ENCODE results near the gene EDDM13.
"Not testable (repeated sequence)": the region's sequence is repeated elsewhere in the genome, so short reads cannot be mapped to it uniquely, and the experiment has no call there.

Gene EDDM13

DNA sequence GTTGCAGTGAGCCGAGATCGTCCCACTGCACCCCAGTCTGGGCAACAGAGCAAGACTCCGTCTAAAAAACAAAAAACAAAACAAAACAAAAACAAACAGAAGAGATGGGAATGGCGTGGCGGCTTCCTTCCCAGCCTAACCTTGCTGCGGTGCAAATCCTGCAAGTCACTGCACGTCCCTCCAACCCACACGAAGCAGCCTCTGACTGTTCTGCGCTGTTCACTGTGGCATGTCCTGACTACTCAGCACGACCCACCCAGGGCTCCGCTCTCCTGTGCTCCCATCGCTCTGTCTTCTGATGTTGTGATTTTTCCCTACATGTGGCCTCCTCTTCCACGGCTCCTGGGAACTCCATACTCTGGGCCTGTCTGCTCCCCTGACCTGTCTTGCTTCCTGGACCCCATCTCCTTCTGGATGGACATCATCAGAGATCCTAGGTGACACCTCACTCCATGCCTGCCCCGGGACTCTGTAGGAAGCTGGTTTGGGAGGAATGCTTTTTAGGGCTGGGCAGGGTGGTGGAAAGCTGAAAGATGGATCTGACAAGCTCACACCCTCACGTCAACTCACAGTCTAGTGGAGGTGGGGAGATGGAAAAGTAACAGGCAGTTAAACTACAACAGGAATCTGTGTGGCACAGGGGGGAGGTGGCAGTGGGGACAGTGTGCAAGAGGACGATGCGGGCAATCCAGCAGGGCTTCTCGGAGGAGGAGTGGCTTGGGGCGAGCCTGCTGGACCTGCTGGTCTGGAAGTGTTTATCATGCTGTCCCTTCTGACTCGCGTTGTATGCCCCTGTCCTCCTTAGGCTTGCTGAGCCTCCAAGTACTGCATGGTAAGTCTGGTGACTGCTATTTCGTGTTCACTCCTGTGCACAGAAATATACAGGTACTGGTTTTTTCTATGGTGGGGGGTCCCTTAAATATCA lies 23.2 kb downstream of the EDDM13 start:
- no peak for DNase-seq (ENCODE audit: low read depth)

GRCh38 chr19:56297010-56297409 lies 24.5 kb downstream of the EDDM13 start:
- no peak for DNase-seq (ENCODE audit: low read depth)

- no peak for DNase-seq (ENCODE audit: low read depth)
Measured at GRCh38 chr19:56299688-56300087, 27.1 kb downstream of the EDDM13 start.

- DNase-seq (ENCODE audit: low read depth): no peak
Measured at GRCh38 chr19:56301155-56301554, 28.6 kb downstream of the EDDM13 start.

- no peak for DNase-seq (ENCODE audit: low read depth)
Measured at GRCh38 chr19:56301886-56302620, 29.5 kb downstream of the EDDM13 start.

- DNase-seq (ENCODE audit: low read depth): no peak
Measured at GRCh38 chr19:56304243-56304642, 31.7 kb downstream of the EDDM13 start.

GRCh38 chr19:56306016-56306415 lies 33.5 kb downstream of the EDDM13 start:
- DNase-seq (ENCODE audit: low read depth): no peak

- DNase-seq (ENCODE audit: low read depth): not testable (repeated sequence)
Measured at GRCh38 chr19:56307062-56307461, 34.5 kb downstream of the EDDM13 start.

- DNase-seq (ENCODE audit: low read depth): no peak
Measured at GRCh38 chr19:56308792-56309191, 36.2 kb downstream of the EDDM13 start.

DNA sequence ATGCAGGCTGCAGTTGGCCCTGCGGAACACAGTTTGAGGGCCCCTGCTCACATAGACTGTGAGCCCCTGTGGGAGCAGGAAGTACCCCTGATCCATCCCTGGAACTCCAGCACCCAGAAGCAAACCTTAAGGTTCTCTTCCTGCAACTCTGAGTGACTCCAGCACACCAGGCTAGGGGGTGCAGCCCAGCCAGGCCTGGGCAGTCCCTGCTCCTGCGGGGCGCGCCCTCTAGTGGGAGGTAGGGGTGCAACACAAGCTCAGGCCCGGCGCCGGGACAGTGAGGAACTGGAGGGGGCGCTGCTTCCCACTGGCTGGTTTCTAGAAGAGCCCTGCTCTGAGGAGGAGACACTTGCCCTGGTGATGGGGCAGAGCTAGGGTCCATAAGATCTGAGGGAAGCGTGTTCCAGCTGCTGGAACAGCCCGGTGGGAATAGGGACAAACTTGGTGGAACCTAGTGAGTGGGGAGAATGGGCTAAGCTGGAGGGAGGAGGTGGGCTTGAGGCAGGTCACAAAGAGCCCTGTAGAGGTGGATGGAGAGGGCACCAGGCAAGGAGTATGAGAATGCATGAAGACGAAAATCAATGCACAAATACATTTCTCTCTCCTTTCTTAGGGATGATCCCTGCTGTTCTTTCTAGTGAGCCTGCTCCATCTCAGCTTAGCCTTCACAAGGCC lies 37.1 kb downstream of the EDDM13 start:
- peak; percentile 49 for DNase-seq (ENCODE audit: low read depth)

DNA sequence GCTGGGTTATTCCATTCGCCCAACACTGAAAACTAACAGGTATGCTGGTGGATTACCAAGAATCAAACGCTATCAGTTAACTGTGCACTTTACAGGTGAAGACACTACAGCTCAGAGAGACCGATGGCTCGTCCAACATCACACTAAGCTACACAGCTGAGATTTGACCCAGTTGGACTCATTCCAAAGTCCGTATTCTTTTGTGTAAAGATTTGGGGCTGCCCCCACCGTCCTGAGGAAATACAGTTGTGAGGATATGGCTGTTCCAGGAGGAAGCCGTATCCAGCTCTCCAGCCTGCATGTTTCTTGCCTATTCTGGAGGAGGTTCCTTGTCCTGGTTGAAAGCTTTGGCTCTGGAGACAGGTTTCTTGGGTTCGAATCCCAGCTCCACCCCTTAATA lies 37.9 kb downstream of the EDDM13 start:
- no peak for DNase-seq (ENCODE audit: low read depth)

GRCh38 chr19:56312342-56312741 lies 39.8 kb downstream of the EDDM13 start:
- DNase-seq (ENCODE audit: low read depth): no peak

DNA sequence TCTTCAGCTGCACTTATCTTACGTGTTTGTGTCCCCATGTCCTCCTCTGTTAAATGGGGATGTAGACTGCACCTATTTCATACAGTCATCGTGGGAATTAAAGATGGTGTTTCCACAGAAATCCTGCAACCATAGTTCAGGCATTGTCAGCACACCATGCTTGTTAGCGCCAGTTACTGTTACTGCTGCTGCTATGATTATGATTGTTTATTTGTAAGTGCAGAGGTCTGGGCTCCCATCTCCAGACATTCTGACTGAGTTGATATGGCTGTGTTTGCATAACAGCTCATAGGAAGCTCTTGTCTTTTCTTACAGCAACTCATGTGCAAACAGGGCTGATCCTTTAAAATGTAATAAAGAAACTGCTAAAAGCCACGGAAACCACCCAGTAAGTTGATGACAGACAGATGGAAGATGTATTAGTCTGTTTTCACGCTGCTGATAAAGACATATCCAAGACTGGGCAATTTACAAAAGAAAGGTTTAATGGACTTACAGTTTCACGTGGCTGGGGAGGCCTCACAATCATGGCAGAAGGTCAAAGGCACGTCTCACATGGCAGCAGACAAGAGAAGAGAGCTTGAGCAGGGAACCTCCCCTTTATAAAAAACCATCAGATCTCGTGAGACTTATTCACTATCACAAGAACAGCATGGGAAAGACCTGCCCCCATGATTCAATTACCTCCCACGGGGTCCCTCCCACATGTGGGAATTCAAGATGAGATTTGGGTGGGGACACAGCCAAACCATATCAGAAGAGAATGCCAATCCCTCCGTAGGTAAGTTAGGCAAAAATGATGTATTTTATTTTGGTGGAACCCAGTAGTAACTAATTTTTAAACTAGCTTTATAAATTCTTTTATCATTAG lies 40.5 kb downstream of the EDDM13 start:
- DNase-seq (ENCODE audit: low read depth): no peak

GRCh38 chr19:56314018-56314380 lies 41.5 kb downstream of the EDDM13 start:
- DNase-seq (ENCODE audit: low read depth): no peak

DNA sequence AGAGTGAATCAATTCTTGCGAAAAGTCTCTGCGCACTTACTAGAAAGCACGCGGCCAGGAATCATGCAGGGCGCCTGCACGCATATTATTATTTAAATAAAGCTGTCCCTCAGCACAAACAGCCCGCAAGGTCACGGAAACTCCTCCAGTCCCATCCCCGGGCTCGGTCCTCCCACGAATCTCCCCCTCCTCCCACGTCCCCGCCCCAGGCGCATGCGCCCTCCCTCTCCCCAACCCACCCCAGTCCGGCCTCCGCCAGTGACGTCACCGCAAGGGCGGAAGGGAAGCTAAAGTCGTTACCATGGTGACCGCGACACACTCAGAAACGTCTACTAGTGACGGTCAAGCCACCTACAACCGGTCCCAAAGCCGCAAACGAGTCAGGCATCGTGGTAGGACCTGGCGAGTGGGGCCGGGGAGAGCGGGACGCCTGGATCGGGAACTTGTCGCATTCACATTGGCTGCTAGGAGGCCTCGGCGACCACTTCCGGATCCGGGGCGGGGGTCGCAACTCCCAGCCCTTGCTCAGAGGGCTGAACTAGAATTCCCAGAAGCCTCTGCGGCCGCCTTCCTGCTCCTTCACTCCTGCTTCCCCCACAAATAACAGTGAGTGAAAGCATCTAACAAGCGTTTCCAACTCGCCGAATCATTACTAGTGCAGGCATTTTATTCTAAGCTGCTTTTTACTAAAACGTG lies 42.0 kb downstream of the EDDM13 start, which contains the start of gene ZSCAN5A:
TSS of gene ZSCAN5A (minus strand) at position 459 of the 696 bp plus-strand sequence. CDS start 89,793 bp downstream, outside the sequence.
- peak; percentile 97 for DNase-seq (ENCODE audit: low read depth)

- DNase-seq (ENCODE audit: low read depth): peak; percentile 91
Measured at GRCh38 chr19:56315077-56315828, 42.7 kb downstream of the EDDM13 start.

DNA sequence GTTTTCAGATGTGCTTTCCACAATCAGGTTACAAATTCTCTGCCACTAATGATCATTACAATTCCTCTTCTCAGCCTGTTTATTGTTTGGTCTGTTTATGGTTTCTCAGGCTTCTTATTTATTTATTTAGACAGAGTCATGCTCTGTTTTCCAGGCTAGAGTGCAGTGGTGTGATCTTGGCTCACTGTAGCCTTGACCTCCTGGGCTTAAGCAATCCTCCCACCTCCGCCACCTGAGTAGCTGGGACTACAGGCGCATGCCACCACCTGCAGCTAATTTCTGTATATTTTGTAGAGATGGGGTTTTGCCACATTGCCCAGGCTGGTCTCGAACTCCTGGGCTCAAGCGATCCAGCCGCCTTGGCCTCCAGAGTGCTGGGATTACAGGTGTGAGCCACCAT lies 44.2 kb downstream of the EDDM13 start:
- no peak for DNase-seq (ENCODE audit: low read depth)

- DNase-seq (ENCODE audit: low read depth): no peak
Measured at GRCh38 chr19:56317749-56318148, 45.2 kb downstream of the EDDM13 start.

DNA sequence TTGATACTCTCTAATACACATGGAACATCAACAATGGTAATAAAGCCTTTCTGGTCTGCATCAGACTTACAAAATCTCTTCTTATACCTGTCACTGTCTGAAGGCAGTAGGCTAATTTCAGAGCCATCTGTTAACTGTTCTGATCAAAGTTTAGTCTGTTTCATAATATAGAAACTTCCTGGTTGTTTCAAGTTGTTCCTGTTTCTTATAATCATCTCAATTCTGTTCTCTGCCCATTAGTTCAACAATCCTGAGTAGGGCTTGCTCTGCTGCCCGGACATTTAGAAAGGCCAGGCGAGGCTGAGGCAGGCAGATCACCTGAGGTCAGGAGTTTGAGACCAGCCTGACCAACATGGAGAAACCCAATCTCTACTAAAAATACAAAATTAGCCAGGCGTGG lies 47.4 kb downstream of the EDDM13 start:
- DNase-seq (ENCODE audit: low read depth): no peak
